COLO668 (cell line): ENCODE results near the gene HAO1.
"Not testable (repeated sequence)": the region's sequence is repeated elsewhere in the genome, so short reads cannot be mapped to it uniquely, and the experiment has no call there.

Experiments used
- DNase-seq: peaks from one replicate; lab custom pipeline; 2025; ENCODE audit not compliant: unreplicated experiment; lab: John Stamatoyannopoulos, UW

The HAO1 gene

GRCh38 chr20:7940341-7940740 is at the start of gene HAO1:
TSS of gene HAO1 (minus strand) at chr20:7940458. CDS start at chr20:7940422, 36 bp downstream.
- DNase-seq = no peak

DNA sequence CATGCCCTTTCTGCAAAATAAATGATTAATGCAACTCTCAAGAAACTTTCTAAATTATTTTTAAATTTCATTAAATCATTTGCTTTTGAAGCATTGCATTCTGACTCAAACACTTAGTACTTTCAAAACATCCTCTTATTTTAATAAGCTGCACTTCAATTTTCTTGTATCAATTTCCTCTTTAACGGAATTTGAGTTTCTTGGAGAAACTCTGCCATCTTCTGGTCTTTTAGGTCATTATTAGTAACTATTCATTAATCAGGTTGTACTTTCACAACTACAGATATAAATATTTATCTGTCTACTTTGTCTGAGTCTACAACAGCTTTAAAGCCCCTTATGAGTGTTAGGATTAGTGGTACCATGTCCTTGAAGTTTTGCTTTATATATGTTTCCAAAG is 49.1 kb upstream of the HAO1 start:
- no peak for DNase-seq

- no peak for DNase-seq
These were observed 45.7 kb upstream of the HAO1 start for GRCh38 chr20:7985916-7986315.

- no peak for DNase-seq
These were observed 43.9 kb upstream of the HAO1 start for GRCh38 chr20:7984192-7984591.

- DNase-seq = no peak
These were observed 41.1 kb upstream of the HAO1 start for GRCh38 chr20:7981374-7981773.

GRCh38 chr20:7980332-7981046 is 40.2 kb upstream of the HAO1 start:
- no peak for DNase-seq

GRCh38 chr20:7977709-7978108 is 37.5 kb upstream of the HAO1 start:
- DNase-seq = no peak

GRCh38 chr20:7975851-7976414 is 35.7 kb upstream of the HAO1 start:
- DNase-seq = no peak

DNA sequence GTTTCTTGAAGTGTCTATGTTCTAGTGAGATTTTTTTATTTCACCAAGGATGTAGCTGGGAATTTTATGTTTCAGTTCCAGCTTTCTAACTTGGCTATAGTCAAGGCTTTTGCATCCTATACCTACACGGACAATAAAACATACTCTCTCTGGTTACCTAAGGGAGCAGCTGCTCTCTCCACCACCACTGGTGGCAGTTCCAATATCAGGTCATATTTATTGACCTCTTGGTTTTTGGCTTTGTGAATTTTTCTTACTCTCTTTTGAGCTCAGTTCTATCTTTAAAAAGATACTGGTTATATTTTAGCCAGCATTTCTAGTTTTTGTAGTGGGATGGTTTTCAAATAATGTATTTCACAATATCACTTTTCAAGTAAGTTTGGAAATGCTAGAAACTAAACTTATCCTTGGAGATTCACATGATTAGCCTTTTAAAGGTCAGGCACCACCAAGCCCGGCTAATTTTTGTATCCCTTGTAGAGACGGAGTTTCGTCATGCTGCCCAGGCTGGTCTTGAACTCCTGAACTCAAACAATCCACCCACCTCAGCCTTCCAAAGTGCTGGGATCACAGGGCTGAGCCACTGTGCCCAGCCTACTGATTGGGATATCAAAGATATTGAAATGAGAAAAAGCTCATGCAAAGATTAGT is 34.7 kb upstream of the HAO1 start:
- no peak for DNase-seq

DNA sequence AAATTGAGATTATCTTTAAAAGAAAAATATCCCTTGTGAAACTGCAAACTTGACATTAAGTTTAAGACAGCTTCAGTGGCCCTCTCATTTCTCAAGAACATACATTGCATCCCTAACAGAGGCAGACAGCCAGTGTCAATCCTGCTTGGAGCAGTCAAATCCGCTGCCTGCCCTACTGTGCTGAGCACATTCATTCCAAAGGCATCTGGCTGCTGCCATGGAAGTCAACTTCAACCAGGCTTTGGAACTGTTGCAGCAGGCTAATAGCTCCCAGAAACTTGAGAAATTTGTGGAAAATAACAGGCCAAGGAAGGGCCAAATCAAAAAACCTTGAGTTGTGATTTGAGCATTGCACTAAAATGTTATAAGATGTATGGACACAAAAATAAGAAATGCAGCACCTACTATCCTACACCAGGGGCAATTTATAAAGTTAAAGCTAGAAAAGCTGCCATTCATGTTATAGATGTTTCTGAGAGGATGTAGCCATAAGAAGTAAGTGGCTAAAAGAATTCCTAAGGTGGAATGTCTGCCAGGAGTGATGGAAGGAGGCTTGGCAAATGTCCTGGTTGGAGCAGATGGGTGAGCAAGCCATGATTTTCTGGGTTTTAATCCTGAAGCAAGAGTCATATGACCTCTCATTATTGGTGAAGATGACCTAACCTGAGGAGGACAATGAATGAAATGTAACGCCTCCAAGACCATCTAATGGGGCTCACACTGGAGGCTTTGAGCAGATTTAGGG is 31.4 kb upstream of the HAO1 start:
- no peak for DNase-seq

DNA sequence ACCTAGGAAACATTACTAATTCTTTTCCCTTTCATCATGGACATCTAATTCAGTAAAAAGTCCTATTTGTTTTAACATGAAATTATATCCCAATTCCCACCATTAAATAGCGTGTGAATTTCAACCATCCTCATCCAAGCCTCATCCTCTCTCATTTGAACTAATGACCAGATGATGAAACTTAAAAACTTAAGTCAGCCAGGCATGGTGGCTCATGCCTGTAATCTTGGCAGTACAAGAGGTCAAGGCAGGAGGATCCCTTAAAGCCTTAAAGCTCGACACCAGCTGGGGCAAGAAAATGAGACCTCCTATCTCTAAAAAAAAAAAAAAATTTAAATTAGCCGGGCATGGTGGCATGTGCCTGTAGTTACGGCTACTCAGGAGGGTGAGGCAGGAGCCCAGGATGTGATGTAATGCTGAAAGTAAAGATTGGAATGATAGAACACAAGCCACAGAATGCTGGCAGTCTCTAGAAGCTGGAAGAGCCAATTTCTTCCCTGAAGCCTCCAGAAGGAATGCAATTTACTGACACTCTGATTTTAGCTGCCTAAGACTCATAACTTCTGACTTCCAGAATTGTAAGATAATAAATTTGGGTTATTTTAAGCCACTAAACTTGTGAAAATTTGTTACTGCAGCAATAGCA is 27.1 kb upstream of the HAO1 start:
- DNase-seq = no peak

GRCh38 chr20:7966176-7966575 is 25.9 kb upstream of the HAO1 start:
- DNase-seq = no peak

- DNase-seq = no peak
These were observed 19.2 kb upstream of the HAO1 start for GRCh38 chr20:7959484-7959883.

- not testable (repeated sequence) for DNase-seq
These were observed 16.3 kb upstream of the HAO1 start for GRCh38 chr20:7956561-7956960.

- no peak for DNase-seq
These were observed 10.1 kb upstream of the HAO1 start for GRCh38 chr20:7950387-7950786.

- no peak for DNase-seq
These were observed 3.6 kb upstream of the HAO1 start for GRCh38 chr20:7943891-7944290.

GRCh38 chr20:7939663-7940062 is 595 bp downstream of the HAO1 start:
- no peak for DNase-seq

DNA sequence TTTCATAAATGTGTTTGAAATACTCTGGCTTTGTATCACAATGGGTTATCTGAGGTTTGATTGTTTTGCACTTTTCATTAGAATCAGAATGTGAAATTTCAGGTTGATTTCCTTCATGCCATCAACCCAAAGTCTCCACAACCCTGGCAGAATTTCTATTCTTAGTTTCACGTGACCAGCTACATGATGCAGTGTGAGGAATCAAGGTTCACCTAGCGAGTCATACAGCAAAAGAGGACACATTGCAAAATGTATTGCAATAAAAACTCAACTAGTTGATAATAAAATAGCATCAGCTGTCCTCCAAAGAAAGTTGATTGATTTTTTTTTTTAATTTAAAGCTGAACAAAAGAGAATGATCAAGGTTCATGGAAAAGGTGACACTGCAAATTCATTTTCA is 2.2 kb downstream of the HAO1 start:
- no peak for DNase-seq

- no peak for DNase-seq
These were observed 2.9 kb downstream of the HAO1 start for GRCh38 chr20:7937328-7937727.

DNA sequence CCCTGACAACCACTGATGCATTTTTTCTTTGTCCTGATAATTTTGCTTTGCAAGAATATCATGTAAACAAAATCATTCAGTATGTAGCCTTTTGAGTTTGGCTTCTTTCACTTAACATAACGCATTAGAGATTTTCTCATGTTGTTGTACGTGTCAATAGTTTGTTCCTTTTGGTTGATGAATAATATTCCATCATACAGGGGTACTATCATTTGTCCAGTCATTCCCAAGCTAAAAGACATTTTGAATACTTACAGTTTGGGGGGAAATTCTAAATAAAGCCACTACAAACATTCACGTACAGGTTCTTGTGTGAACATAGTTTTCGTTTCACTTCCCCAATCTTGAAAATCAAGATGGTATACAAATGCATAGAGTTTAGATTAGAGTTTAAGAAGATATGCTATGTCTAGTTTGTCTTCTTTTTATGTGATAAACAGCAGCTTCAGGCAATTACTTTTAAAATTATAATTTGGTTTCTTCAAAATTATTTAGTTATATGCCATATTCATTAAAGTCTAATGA is 5.2 kb downstream of the HAO1 start:
- DNase-seq = no peak

- DNase-seq = no peak
These were observed 6.9 kb downstream of the HAO1 start for GRCh38 chr20:7933346-7933745.
